ENCODE measurements around the gene SDR39U1. TPM values are rescaled to one million over a fixed set of nuclear protein-coding genes. Genes with fewer than 3 reads are reported as not detected.

The SDR39U1 gene
- total RNA-seq, 1 experiment from 2014 or later: 56.7 TPM

GRCh38 chr14:24399999-24400718 lies 42.4 kb downstream of the SDR39U1 start:
- H3K4me1 Mint-ChIP-seq: peaks cover 58% of the 10 kb centered on the region
- no peaks in the 10 kb centered on the region for H3K9me3 Mint-ChIP-seq
- H3K27me3 Mint-ChIP-seq (ENCODE audit: low read depth): peaks cover 14% of the 10 kb centered on the region
- ChIA-PET CTCF (interaction anchor here (3.6 to 4.3 kb wide), 3 partner anchors 31 to 66 kb away, joined by 28 to 66 read pairs (median 30); partner anchors contain the start of genes ADCY4, CBLN3 and KHNYN), POLR2A (interaction anchor here (0.7 to 1.0 kb wide), 2 partner anchors 16 to 33 kb away, joined by 3 read pairs; no protein-coding TSS in a partner anchor)
- no peaks in the 10 kb centered on the region for H3K36me3 Mint-ChIP-seq
- H3K27ac Mint-ChIP-seq: no peak overlapping the region
- ATAC-seq (no peak), DNase-seq (ENCODE audit: low spot score) (no peak)
- TF ChIP-seq ZNF138 (CRISPR knock-in tag; conservative IDR thresholded peaks at IDR 0.05): no peak
- TF ChIP-seq ZNF423 (CRISPR knock-in tag; IDR thresholded peaks at IDR 0.05): no peak
- TF ChIP-seq ETV6 (CRISPR knock-in tag; IDR thresholded peaks at IDR 0.05): no peak
- peak overlapping the region; percentile 83 for H3K4me3 Mint-ChIP-seq

- H3K27ac Mint-ChIP-seq: no peak overlapping the region
- ChIA-PET POLR2A (interaction anchor here (1.0 to 2.0 kb wide), 4 partner anchors 17 to 42 kb away, joined by 3 to 7 read pairs (median 3); no protein-coding TSS in a partner anchor), CTCF (interaction anchor here (0.6 to 4.3 kb wide), 15 partner anchors 11 to 378 kb away, joined by 3 to 66 read pairs (median 6); partner anchors contain the start of genes ADCY4, CBLN3 and KHNYN)
- no peaks in the 10 kb centered on the region for H3K9me3 Mint-ChIP-seq
- H3K4me3 Mint-ChIP-seq: peak overlapping the region; percentile 83
- ATAC-seq (peak; percentile 21), DNase-seq (ENCODE audit: low spot score) (no peak)
- TF ChIP-seq E2F5 (CRISPR knock-in tag; IDR thresholded peaks at IDR 0.05) (no peak), NFE2L1 (CRISPR knock-in tag; IDR thresholded peaks at IDR 0.05) (0 out of 2 replicates have a peak, but pooled peaks have one; percentile 26)
- no peaks in the 10 kb centered on the region for H3K36me3 Mint-ChIP-seq
- peaks cover 54% of the 10 kb centered on the region for H3K4me1 Mint-ChIP-seq
- H3K27me3 Mint-ChIP-seq (ENCODE audit: low read depth): peaks cover 14% of the 10 kb centered on the region
These were observed 43.1 kb downstream of the SDR39U1 start for GRCh38 chr14:24399447-24399822.

- ChIA-PET POLR2A (interaction anchor here (0.6 to 2.0 kb wide), 6 partner anchors 16 to 156 kb away, joined by 3 to 7 read pairs (median 4); no protein-coding TSS in a partner anchor), CTCF (interaction anchor here (0.6 to 4.3 kb wide), 20 partner anchors 9 to 379 kb away, joined by 3 to 66 read pairs (median 4); partner anchors contain the start of genes ADCY4, CBLN3, CIDEB and KHNYN)
- DNase-seq (ENCODE audit: low spot score): peak; percentile 70
- peak; percentile 83 for ATAC-seq
- TF ChIP-seq ZNF532 (CRISPR knock-in tag; IDR thresholded peaks at IDR 0.05; ENCODE audit: borderline replicate concordance) (no peak), ATF1 (CRISPR knock-in tag; IDR thresholded peaks at IDR 0.05) (no peak), ZNF423 (CRISPR knock-in tag; IDR thresholded peaks at IDR 0.05) (peak; percentile 44; the same call in 1 of the 2 replicates)
- Mint-ChIP-seq H3K4me3 (peak within 1 kb of the TSS; percentile 83), H3K27ac (no peak within 1 kb of the TSS), H3K36me3 (no peaks in the 10 kb centered on the region), H3K4me1 (peaks cover 53% of the 10 kb centered on the region), H3K9me3 (no peaks in the 10 kb centered on the region), H3K27me3 (ENCODE audit: low read depth) (peaks cover 14% of the 10 kb centered on the region)
These were observed 43.7 kb downstream of the SDR39U1 start, which contains the start of gene NYNRIN for GRCh38 chr14:24398653-24399446. NYNRIN (plus strand) TSS chr14:24399003; CDS start chr14:24399247, 244 bp downstream.

- Mint-ChIP-seq H3K9me3 (no peaks in the 10 kb centered on the region), H3K4me1 (peaks cover 48% of the 10 kb centered on the region), H3K4me3 (peak overlapping the region; percentile 83), H3K36me3 (no peaks in the 10 kb centered on the region), H3K27ac (no peak overlapping the region), H3K27me3 (ENCODE audit: low read depth) (peaks cover 14% of the 10 kb centered on the region)
- ATAC-seq (peak; percentile 56), DNase-seq (ENCODE audit: low spot score) (peak; percentile 64)
- TF ChIP-seq PRDM15 (CRISPR knock-in tag; IDR thresholded peaks at IDR 0.05) (peak; percentile 97), IRF1 (CRISPR knock-in tag; IDR thresholded peaks at IDR 0.05) (no peak)
- CTCF ChIA-PET: interaction anchor here (0.8 to 4.3 kb wide), 16 partner anchors 9 to 379 kb away, joined by 3 to 66 read pairs (median 6); partner anchors contain the start of genes ADCY4, CBLN3, CIDEB and KHNYN
- POLR2A ChIA-PET: interaction anchor here (0.6 to 2.0 kb wide), 5 partner anchors 15 to 155 kb away, joined by 3 to 7 read pairs (median 4); no protein-coding TSS in a partner anchor
These were observed 44.3 kb downstream of the SDR39U1 start for GRCh38 chr14:24398293-24398652.

All from WTC11 (cell line).